ENCODE measurements around the gene MMP25. TPM values are rescaled to one million over a fixed set of nuclear protein-coding genes. Genes with fewer than 3 reads are reported as not detected.

The MMP25 gene
- total RNA-seq, 1 experiment from 2014 or later = 49.0 TPM

GRCh38 chr16:3050487-3050886 lies 4.1 kb downstream of the MMP25 start:
- Mint-ChIP-seq H3K27me3 (ENCODE audit: low read depth) (peaks cover 24% of the 10 kb centered on the region), H3K4me3 (no peak overlapping the region), H3K9me3 (0 out of 2 replicates have a peak, but pooled peaks cover 6% of the 10 kb centered on the region), H3K4me1 (peaks cover 19% of the 10 kb centered on the region), H3K36me3 (peaks cover 18% of the 10 kb centered on the region), H3K27ac (no peak overlapping the region)
- POLR2A ChIA-PET = no interaction called here
- no peak for DNase-seq (ENCODE audit: low spot score)
- no peak for ATAC-seq
- TF ChIP-seq USF2 (CRISPR knock-in tag; IDR thresholded peaks at IDR 0.05) = no peak
- TF ChIP-seq TEAD1 (CRISPR knock-in tag; IDR thresholded peaks at IDR 0.05) = no peak
- no peak for TF ChIP-seq AR (CRISPR knock-in tag; IDR thresholded peaks at IDR 0.05)
- TF ChIP-seq ZNF416 (CRISPR knock-in tag; IDR thresholded peaks at IDR 0.05) = no peak
- TF ChIP-seq E2F4 (CRISPR knock-in tag; IDR thresholded peaks at IDR 0.05; ENCODE audit: borderline replicate concordance, low read depth) = no peak
- no peak for TF ChIP-seq ZMAT4 (CRISPR knock-in tag; IDR thresholded peaks at IDR 0.05)
- TF ChIP-seq MLX (CRISPR knock-in tag; IDR thresholded peaks at IDR 0.05) = no peak
- TF ChIP-seq ZNF512 (CRISPR knock-in tag; IDR thresholded peaks at IDR 0.05; ENCODE audit: borderline replicate concordance) = no peak
- TF ChIP-seq NR1H2 (CRISPR knock-in tag; IDR thresholded peaks at IDR 0.05) = no peak
- TF ChIP-seq SOX15 (CRISPR knock-in tag; IDR thresholded peaks at IDR 0.05) = no peak
- no peak for TF ChIP-seq MAX (CRISPR knock-in tag; IDR thresholded peaks at IDR 0.05)
- no peak for TF ChIP-seq MXD4 (CRISPR knock-in tag; IDR thresholded peaks at IDR 0.05; ENCODE audit: borderline replicate concordance)
- TF ChIP-seq ZNF219 (CRISPR knock-in tag; IDR thresholded peaks at IDR 0.05; ENCODE audit: borderline replicate concordance) = no peak
- TF ChIP-seq HMGXB4 (CRISPR knock-in tag; IDR thresholded peaks at IDR 0.05) = no peak
- TF ChIP-seq ATF3 (CRISPR knock-in tag; conservative IDR thresholded peaks at IDR 0.05) = no peak
- TF ChIP-seq ZSCAN18 (CRISPR knock-in tag; IDR thresholded peaks at IDR 0.05) = no peak
- no peak for TF ChIP-seq ATF2 (CRISPR knock-in tag; IDR thresholded peaks at IDR 0.05; ENCODE audit: borderline replicate concordance, low read depth)
- CTCF ChIA-PET = interaction anchor here (5.2 to 5.8 kb wide), 2 partner anchors 8 to 19 kb away, joined by 59 to 86 read pairs; no protein-coding TSS in a partner anchor

Data from WTC11 (cell line).